HG02588 (cell line): ENCODE measurements around the gene TTLL8.
"Not testable (repeated sequence)": the region's sequence is repeated elsewhere in the genome, so short reads cannot be mapped to it uniquely, and the experiment has no call there.

ENCODE experiments used
- ATAC-seq: cut with Tn5 transposase; IDR thresholded peaks from one replicate; pipeline ENCODE4 v1.9.1; 2021; ENCODE audit warnings: mild to moderate bottlenecking, moderate library complexity; ENCODE audit not compliant: unreplicated experiment

The TTLL8 gene

DNA sequence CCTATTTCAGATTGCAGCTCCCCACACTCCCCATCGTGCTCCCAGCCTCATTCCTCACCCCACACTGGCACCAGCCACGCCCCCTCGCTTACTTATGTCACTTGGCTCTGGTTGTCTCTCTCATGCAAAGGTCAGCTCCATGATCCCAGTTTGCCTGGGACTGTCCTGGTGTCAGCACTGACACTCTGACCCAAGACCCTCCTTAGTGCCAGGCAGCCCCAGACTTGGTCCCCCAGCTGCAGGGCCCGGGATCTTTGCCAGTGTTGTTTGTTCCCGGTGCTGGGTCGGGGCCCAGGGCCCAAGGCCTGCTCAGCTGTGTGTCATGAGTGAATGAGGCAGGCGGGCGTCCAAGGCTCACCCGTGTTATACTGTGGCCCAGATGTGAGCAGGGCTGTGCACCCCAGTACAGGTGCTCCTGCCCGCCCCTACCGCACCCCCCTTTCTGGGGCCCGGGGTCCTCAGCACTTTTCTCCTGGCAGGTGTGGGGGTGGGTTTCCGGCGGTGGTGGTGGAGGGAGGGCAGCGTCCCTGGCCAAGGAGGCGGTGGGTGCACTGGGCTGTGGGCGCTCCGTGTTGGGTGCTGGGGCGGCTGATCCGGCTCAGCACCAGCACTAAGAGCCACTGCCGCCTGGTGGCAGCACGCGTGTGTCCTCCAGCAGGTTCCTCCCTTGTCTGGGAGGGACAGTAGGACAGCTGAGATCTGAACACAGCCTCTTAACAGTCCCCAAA is 65.0 kb downstream of the TTLL8 start:
- ATAC-seq = no peak

DNA sequence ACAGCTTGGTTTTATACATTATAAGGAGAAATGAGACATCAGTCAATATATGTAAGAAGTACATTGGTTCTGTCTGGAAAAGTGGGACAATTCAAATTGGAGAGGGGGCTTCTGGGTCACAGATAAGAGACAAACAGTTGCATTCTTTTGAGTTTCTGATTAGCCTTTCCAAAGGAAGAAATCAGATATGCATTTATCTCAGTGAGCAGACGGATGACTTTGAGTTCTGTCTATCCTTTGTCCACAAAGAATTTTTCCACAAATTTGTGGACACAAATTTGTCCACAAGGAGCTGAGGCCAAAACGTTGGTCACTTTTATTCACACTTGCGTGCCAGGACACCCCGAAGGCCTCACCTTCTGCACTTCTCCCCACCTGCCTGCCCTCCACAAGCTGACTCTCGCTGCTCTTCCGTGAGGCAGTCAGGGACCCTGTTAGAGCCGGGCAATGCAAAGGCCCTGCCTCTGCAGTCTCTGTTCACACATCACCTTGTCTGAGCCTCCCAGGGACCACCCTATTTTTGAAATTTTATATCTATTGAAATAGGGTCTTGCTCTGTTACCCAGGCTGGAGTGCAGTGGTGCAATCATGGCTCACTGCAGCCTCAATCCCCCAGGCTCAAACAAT is 66.1 kb downstream of the TTLL8 start:
- ATAC-seq = no peak

DNA sequence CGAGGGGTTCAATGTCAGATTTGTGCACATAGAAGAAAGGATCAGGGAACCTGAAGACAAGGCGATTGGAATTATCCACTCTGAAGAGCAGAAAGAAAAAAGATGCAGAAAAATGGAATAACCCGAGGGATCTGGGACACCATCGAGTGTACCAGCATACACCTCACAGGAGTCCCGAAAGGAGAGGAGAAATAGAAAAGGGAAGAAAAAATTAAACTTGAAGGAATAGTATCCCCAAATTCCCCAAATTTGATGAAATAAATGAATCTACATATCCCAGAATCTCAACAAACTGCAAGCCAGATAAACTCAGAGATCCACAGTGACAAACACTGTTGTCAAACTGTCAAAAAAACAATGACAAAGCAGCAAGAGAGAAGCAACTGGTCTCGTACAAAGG is 66.9 kb downstream of the TTLL8 start:
- ATAC-seq = no peak

DNA sequence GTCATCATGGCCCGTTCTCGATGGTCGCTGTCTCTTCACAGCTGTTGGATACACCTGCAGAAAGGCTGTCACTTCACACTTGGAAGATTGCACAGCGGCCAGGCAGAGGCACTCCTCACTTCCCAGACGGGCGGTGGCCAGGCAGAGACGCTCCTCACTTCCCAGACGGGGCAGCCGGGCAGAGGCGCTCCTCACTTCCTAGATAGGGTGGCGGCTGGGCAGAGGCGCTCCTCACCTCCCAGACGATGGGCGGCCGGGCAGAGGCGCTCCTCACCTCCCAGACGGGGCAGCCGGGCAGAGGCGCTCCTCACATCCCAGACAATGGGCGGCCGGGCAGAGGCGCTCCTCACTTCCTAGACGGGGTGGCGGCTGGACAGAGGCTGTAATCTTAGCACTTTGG is 68.3 kb downstream of the TTLL8 start:
- ATAC-seq = not testable (repeated sequence)

DNA sequence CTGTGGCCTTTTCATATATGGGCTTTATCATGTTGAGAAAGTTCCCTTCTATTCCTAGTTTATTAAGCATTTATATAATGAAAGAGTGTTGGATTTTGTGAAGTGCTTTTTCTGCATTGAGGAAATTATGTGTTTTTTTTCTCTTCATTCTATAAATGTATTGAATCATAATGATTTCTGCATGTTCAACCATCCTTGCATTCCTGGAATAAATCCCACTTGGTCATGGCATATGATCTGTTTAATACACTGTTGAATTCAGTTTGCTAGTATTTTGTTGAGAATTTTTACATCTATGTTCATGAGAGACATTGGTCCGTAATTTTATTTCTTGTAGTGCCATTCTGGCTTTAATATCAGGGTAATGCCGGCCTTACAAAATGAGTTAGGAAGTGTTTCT is 71.8 kb downstream of the TTLL8 start:
- no peak for ATAC-seq

DNA sequence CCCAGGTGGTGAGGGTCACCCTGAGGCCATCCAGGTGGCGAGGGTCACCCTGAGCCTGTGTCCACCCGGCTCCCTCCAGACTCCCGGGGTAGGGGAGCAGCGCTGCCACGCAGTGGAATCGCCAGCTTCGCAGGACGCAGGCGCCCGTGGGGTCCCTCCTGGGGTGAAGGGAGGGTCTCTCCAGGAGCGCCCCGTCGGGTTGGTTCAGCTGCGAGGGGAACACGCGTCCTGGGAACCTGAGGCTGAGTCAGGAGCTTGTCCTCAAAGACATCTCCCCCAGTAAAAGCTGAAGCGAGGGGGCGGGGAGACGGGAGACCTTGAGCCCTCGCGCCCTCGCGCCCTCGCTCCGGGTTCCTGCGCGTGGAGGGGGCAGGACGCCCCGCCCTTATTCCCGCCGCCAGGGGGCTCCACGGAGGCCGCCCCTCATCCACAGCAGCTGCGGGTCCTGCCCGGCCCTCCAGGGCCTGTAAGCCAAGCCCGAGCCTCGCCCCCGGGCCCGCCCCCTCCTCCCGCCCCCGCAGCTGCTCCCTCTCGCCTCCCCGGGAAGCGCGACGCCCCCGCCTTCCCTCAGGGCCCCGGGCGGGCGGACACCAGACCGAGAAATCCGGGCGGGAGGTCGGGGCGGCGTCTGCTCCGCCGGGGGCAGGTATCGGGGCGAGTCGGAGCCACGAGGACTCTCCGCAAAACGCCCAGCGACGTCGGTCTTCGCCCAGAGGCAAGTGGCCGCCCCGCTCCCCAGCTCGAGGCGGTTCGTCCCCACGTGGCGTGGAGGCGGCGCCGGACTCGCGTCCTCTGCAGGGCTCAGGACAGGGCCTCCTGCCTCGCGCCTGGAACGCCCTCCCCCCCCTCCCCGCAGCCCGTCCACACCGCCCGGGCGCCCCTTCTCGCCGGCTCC is 74.7 kb downstream of the TTLL8 start:
- no peak for ATAC-seq

DNA sequence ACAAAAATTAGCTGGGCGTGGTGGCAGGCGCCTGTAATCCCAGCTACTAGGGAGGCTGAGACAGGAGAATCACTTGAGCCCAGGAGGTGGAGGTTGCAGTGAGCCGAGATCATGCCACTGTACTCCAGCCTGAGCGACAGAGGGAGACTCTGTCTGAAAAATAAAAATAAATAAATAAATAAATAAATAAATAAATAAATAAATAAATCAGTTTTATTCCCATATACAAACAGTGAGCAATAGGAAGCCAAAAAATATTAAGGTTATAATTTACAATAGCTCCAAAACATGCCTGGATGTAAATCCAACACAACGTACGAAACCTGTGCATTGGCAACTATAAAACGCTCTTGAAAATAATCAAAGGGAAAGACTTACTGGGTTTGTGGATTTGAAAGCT is 76.3 kb downstream of the TTLL8 start:
- ATAC-seq = not testable (repeated sequence)

DNA sequence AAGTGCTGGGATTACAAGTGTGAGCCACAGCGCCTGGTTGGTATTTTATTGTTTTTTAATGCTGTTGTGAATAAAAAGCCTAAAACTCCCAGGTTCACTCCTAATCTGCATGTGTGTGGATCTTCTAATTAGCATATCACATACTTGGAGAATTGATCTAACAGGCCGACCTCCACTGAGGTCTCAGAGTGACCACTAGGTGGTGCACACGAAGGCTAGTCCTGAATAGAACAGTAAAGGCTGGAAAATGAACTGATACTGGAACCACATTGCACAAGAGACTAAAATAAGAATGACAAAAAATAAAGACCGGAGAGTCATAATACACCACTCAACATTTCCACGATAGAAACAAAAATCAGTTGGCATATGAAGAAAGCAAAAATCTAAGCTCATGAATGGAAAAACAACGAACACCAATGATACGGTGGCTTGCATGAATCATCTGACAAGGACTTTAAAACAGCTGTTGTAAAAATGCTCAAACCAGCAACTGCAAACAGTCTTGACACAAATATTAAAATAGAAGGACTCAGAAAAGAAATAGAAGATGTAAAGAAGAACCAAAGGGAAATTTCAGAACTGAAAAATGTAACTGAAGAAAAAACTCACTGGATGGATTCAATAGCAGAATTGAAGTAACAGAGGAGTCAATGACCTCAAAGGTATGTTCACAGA is 78.4 kb downstream of the TTLL8 start:
- no peak for ATAC-seq

DNA sequence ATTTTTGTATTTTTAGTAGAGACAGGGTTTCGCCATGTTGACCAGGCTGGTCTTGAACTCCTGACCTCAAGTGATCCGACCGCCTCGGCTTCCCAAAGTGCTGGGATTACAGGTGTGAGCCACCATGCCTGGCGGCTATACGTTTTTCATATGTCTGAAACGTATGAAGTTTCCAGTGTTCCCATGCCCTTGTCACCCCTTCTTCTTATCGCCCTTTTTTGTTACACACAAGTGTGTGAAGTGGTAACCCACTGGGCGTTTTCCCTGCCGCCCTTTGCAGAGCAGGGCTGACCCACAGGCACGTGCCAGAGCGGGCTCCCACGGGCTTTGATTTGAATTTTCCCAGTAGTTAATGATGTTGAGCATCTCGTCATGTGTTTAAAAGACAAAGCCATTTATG is 80.5 kb downstream of the TTLL8 start:
- no peak for ATAC-seq

DNA sequence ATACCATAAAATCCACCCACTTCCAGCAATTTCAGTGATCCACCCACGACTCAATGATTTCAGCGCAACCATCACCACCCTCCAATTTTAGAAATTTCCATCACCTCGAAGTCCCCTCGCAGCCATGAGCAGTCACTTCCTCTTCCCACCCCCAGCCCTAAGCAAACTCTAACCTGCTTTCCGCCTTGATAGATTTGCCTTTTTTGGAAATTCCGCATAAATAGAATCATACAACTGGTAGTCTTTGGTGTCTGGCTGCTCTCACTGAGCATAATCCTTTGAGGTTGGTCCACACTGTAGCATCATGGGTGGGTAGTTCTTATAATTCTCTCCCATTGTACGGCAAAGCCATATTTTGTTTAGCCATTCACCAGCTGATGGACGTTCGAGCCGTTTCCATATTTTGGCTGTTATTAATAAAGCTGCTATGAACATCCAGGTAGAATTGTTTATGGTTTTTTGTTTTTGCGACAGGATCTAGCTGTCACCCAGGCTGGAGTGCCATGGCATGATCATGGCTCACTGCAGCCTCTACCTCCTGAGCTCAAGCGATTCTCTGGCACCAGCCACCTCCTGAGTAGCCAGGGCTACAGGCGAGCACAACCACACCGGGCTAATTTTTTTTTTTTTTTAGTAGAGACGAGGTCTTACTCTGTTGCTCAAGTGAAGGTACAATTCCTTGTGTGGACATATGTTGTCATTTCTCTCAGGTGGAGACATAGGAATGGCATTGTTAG is 81.5 kb downstream of the TTLL8 start:
- no peak for ATAC-seq

DNA sequence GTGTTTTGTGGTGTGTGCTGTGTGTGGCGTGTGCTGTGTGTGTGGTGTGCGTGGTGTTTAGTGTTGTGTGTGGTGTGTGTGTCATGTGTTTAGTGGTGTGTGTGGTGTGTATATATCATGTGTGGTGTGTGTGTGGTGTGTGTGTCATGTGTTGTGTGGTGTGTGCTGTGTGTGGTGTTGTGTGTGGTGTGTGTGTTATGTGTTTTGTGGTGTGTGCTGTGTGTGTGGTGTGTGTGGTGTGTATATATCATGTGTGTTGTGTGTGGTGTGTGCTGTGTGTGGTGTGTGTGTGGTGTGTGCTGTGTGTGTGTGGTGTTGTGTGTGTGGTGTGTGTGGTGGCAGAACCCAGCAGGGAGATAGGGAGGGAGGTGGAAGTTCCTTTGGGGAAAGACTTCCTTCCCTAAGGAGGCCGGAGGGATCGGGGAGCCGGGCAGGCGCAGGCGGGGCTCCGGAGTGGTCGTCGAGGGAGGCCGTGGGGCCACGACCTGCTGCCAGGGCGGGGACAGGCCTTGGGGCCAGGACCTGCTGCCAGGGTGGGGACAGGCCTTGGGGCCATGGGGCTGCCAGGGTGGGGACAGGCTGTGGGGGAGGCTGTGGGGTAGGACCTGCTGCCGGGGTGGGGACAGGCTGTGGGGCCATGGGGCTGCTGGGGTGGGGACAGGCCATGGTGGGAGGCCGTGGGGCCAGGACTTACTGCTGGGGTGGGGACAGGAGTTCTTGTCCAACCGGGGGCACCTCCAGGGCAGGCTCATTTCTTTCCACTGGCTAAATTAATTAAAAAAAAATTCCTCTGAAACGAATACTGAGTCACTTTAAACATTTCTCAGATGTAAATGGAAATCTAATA is 82.3 kb downstream of the TTLL8 start:
- ATAC-seq = no peak

DNA sequence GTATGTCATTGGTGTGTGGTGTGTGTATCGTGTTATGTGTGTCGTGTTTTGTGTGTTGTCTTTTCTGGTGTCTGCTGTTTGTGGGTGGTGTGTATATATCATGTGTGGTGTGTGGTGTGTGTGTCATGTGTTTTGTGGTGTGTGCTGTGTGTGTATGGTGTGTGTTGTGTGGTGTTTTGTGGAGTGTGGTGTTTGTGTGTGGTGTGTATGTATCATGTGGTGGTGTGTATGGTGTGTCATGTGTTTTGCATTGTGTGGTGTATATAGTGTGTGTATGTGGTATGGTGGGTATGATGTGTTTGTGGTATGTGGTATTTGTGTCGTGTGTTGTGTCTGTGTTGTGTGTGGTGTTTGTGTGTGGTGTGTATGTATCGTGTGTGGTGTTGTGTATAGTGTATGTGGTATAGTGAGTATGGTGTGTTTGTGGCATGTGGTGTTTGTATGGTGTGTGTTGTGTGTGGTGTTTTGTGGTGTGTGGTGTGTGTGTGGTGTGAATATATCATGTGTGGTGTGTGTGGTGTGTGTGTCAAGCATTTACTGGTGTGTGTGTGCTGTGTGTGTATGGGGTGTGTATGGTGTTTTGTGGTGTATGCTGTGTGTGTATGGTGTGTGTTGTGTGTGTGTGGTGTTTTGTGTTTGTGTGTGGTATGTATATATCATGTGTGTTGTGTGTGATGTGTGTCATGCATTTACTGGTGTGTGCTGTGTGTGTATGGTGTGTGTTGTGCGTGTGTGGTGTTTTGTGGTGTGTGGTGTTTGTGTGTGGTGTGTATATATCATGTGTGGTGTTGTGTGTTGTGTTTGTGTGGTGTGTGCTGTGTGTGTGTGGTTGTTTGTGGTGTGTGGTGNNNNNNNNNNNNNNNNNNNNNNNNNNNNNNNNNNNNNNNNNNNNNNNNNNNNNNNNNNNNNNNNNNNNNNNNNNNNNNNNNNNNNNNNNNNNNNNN is 84.8 kb downstream of the TTLL8 start:
- ATAC-seq = no peak

DNA sequence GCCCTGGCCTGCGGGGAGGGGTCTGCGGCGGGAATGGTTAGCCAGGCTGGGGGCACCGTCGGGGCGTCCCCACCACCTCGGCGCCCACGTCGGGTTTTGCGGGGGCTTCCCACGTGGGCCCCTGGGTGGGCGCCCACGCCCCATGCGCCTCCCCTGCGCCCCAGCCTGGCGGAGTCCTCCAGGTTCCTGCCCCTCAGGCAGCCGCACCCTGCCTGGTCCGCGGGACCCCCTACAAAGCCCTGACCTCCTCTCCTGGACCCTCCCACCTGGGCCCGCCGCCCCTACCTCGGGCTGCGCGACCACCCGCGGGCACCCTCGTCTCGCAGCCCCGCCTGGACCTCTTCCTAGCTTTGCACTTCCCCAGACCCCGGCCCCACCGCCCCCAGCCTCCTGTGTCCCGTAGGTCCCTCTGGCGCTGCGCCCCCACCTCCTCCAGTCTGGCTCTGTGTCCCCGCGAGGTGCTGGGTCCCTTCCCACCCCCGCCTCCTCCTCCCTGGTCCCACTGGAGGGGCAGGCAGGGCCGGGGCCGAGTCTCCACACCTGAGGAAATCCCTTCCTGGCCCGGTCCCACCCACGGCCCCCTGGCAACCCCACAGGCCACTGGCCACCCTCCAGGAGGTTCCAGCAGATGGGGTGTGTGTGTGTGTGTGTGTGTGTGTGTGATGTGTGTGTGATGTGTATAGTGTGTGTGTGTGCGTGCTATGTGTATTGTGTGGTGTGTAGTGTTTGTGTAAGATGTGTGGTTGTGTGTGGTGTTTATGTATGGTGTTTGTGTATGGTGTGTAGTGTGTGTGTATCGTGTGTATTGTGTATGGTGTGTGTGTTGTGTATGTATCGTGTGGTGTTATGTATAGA is 85.7 kb downstream of the TTLL8 start:
- ATAC-seq = no peak

DNA sequence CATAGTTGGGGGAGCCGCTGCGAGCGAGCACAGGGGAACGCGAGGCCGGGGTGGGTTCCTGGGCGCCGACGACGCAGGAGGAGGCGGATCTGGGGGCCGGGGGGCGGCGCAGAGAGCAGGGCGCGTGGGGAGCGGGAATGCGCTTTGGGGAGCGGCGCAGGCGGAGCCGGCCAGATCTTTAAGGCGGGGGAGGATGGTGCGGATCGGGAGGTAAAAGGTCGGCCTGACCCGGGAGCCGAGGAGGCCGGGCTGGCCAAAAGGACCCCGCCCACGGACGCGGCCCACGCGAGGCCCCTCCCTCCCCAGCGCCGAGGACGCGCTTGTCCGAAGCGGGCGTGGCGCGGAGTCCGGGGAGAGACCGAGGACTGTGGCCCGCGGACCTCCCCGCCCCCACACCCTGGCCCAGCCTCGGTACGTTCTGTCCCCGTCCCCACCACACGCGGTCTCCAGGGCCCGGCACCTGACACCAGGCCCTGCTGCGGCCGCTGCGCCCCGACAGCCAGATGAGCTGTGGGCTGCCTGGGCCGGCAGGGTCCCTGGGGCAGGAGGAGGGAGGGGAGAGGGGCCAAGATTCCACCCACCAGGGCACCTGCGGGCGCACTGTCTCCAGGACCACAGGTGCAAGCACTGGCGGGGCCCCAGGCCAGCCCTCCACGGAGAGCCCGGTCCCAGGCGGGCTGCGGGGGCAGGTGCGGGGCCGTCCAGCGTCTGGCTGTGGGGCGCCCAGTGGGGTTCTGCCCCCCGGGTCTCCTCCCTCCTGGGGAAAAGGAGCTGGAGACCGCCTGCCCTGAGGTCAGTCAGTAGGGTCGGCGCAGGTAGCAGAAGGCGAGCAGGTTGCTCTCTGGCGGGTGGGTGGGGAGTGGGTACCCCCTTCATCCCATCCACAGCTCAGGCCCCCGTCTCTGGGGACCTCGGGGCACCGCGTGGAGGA is 86.6 kb downstream of the TTLL8 start:
- peak; percentile 32 for ATAC-seq

DNA sequence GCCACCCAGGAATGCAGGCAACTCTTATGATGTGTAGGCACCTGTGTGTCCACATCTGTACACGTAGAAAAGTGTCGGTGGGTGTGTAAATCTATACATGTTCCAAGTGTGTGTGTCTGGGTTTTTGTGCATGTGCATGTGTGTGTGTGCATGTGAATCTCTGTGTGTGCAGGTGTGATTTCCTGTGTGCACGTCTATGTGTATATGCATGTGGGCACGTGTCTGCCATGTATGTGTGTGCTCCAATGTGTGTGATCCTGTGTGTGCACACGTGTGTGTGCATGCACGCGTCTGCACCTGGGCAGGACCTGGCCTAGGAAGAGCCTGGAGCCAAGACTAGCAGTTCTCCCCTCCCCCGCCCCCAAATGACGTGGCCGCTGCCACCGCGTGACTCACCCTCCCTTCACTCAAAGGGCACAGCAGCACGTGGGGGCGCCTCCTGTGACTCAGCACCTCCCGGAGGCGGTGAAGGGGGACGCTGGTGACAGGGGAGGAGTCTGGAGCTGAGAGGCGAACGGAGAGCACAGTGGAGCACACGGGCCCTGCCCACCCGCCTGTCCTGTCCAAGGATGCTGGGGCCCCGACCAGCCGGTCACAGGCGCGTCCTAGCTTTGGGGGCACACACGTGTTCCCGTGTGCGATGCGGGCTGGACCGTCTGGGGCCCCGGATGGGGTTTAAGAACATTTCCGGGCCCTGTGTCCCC is 87.4 kb downstream of the TTLL8 start:
- ATAC-seq = peak; percentile 53
